Kidney (tissue), 14 donors: ENCODE measurements around the gene LGR6. TPM values are rescaled to one million over a fixed set of nuclear protein-coding genes. Genes with fewer than 3 reads are reported as not detected.

Experiments
- DNase-seq, 5 donors: peaks; one replicate each; pipeline ENCODE4 v3.0.0-alpha.2; 2013 to 2020
- FAIRE-seq: peaks from 2 replicates; lab custom pipeline; 2012; peaks lifted over from hg19 to GRCh38; lab: Jason Lieb, UNC
- H3K27ac ChIP-seq, 2 donors: one replicate each; pipeline ENCODE4 v1.7.0; 2013; ENCODE audit warnings: low read depth in 2 of 2, low read length in 2 of 2, inconsistent platforms in 1 of 2
- H3K27me3 ChIP-seq: one replicate; pipeline ENCODE4 v1.7.1; 2013; ENCODE audit warnings: low read length, inconsistent platforms; ENCODE audit not compliant: control insufficient read depth, insufficient read depth
- H3K36me3 ChIP-seq, 3 donors: one replicate each; pipeline versions ENCODE4 v1.7.0 to v1.7.1; 2013; ENCODE audit warnings: low read length in 3 of 3, control low read depth in 1 of 3, inconsistent platforms in 1 of 3; ENCODE audit not compliant: insufficient read depth in 3 of 3, control insufficient read depth in 2 of 3
- H3K4me1 ChIP-seq, 3 donors: one replicate each; pipeline versions ENCODE4 v1.7.0 to v1.7.1; 2013; ENCODE audit warnings: low read length in 3 of 3, inconsistent platforms in 1 of 3, low read depth in 1 of 3; ENCODE audit not compliant: control insufficient read depth in 2 of 3, insufficient read depth in 2 of 3
- H3K4me3 ChIP-seq, 3 donors: one replicate each; pipeline versions ENCODE4 v1.7.0 to v1.8.1; 2013; ENCODE audit warnings: low read length in 3 of 3, control low read depth in 1 of 3, inconsistent platforms in 1 of 3
- H3K9ac ChIP-seq, 3 donors: one replicate each; pipeline versions ENCODE4 v1.7.0 to v1.7.1; 2013; ENCODE audit warnings: low read length in 3 of 3, control low read depth in 1 of 3, inconsistent platforms in 1 of 3
- H3K9me3 ChIP-seq, 3 donors: one replicate each; pipeline versions ENCODE4 v1.7.0 to v1.7.1; 2013; ENCODE audit warnings: low read length in 3 of 3, control low read depth in 1 of 3, inconsistent platforms in 1 of 3; ENCODE audit not compliant: control insufficient read depth in 2 of 3, insufficient read depth in 1 of 3
- CTCF ChIP-seq: IDR thresholded peaks from 3 replicates; pipeline ENCODE4 v1.5.1; 2012; ENCODE audit warnings: mild to moderate bottlenecking, moderate library complexity, borderline replicate concordance; ENCODE audit not compliant: insufficient read depth; ENCODE audit errors: extremely low read depth
- intact Hi-C: fragments of 100-400 bp; cut with DNase I; formaldehyde crosslinking; loops from one replicate; pipeline ENCODE4 v1.11.1; 2022
- polyA plus RNA-seq: library from polyadenylated mRNA; stranded (reverse); fragments of 350-450 nt; fragmentation: Illumina TruSeq; extraction: RNeasy Lipid Tissue Mini Kit (QIAGEN cat#74804); gene quantifications from one replicate; pipeline ENCODE4 v1.2.3, GENCODE V29; 2014; ENCODE audit warnings: low read depth, low replicate concordance; ENCODE audit not compliant: insufficient read depth
- total RNA-seq: library from RNA; stranded (reverse); fragmentation: NEBNext Ultra II Directional; extraction: Animal tissue kit (Norgen Biotek cat#: 25700); gene quantifications from one replicate; pipeline ENCODE4 v1.2.1, GENCODE V29; 2021
- donor health status: control.
- donor health status: control.
- donor health status: control.
- donor health status: control.
- donor health status: control.
- donor health status: DM: yes; HTN: yes; CAD: no.
- donor health status: Normal renal cell carcinoma (clear cell type).

The LGR6 gene
- total and polyA plus RNA-seq, 2 donors from 2014 or later, result 1.8 to 4.1 TPM

- Histone ChIP-seq H3K27me3 (no peaks in the 10 kb centered on the region), H3K9me3 (no peaks in the 10 kb centered on the region), H3K4me1 (no peaks in the 10 kb centered on the region), H3K9ac (no peak overlapping the region), H3K27ac (no peak overlapping the region), H3K4me3 (no peak overlapping the region), H3K36me3 (no peaks in the 10 kb centered on the region)
- DNase-seq (no peak), FAIRE-seq (no peak)
- no peak for TF ChIP-seq CTCF
- intact Hi-C loops, result no loop called here
These were observed 28.6 kb downstream of the LGR6 start for GRCh38 chr1:202221911-202222909.

- no peak for FAIRE-seq
- DNase-seq, result no peak
- Histone ChIP-seq H3K9ac (no peak overlapping the region), H3K27ac (no peak overlapping the region), H3K4me1 (no peaks in the 10 kb centered on the region), H3K36me3 (no peaks in the 10 kb centered on the region), H3K9me3 (no peaks in the 10 kb centered on the region), H3K27me3 (no peaks in the 10 kb centered on the region), H3K4me3 (no peak overlapping the region)
- intact Hi-C loops, result no loop called here
- TF ChIP-seq CTCF, result no peak
These were observed 29.7 kb downstream of the LGR6 start for GRCh38 chr1:202223121-202223860.

GRCh38 chr1:202224453-202224852 lies 30.9 kb downstream of the LGR6 start:
- DNase-seq (no peak), FAIRE-seq (no peak)
- intact Hi-C loops, result no loop called here
- Histone ChIP-seq H3K4me3 (no peak overlapping the region), H3K9ac (no peak overlapping the region), H3K27ac (no peak overlapping the region), H3K4me1 (no peaks in the 10 kb centered on the region), H3K27me3 (no peaks in the 10 kb centered on the region), H3K36me3 (no peaks in the 10 kb centered on the region), H3K9me3 (no peaks in the 10 kb centered on the region)
- no peak for TF ChIP-seq CTCF
